ENCODE data around the gene SMS. TPM values are rescaled to one million over a fixed set of nuclear protein-coding genes. Genes with fewer than 3 reads are reported as not detected.

Gene SMS
- total and polyA plus RNA-seq, 2 experiments from 2014 or later = 185 to 274 TPM

GRCh38 chrX:21972046-21972445 lies 31.5 kb downstream of the SMS start (continued):
- TF ChIP-seq REST (IDR thresholded peaks at IDR 0.05; ENCODE audit: unreplicated experiment) = no peak

GRCh38 chrX:21972721-21973120 lies 32.2 kb downstream of the SMS start:
- peaks cover 3% of the 10 kb centered on the region; the same call in 1 of the 3 replicates for H3K4me1 Mint-ChIP-seq
- Histone ChIP-seq H3K4me3 (no peak overlapping the region), H3K36me3 (ENCODE audit: insufficient read depth) (peaks cover 3% of the 10 kb centered on the region; the same call in 1 of the 2 replicates), H3F3A (replicated peaks; ENCODE audit: low read depth) (no peaks in the 10 kb centered on the region), H4K20me1 (replicated peaks; ENCODE audit: insufficient read depth) (no peaks in the 10 kb centered on the region), H3K9me2 (ENCODE audit: insufficient read depth) (no peaks in the 10 kb centered on the region), H3K4me1 (ENCODE audit: insufficient read depth) (no peaks in the 10 kb centered on the region), H3K27me3 (ENCODE audit: insufficient read depth) (no peaks in the 10 kb centered on the region), H3K27ac (ENCODE audit: low read depth) (no peak overlapping the region), H2AFZ (no peak overlapping the region), H3K4me2 (no peak overlapping the region), H3K79me2 (replicated peaks; ENCODE audit: insufficient read depth) (peaks cover 18% of the 10 kb centered on the region)
- peaks cover 52% of the 10 kb centered on the region for H3K36me3 Mint-ChIP-seq (ENCODE audit: low read depth)
- H3K27me3 Mint-ChIP-seq (ENCODE audit: insufficient read depth, low read depth, poor library complexity) = no peaks in the 10 kb centered on the region
- TF ChIP-seq CTCF (conservative IDR thresholded peaks at IDR 0.05; ENCODE audit: low read depth in 2 of 2) (peak; percentile 23 to 41; a peak in 3 of 4 replicates), ZNF462 (CRISPR knock-in tag; IDR thresholded peaks at IDR 0.05) (no peak)
- ATAC-seq (peak; percentile 48), DNase-seq (ENCODE audit: low spot score) (peak; percentile 27)
- no peak overlapping the region for H3K4me3 Mint-ChIP-seq
- H3K27ac Mint-ChIP-seq = no peak overlapping the region
- H3K9me3 Mint-ChIP-seq = no peaks in the 10 kb centered on the region
